ENCODE measurements around the gene OSBPL6. TPM values are rescaled to one million over a fixed set of nuclear protein-coding genes. Genes with fewer than 3 reads are reported as not detected.

The OSBPL6 gene
- total and polyA plus RNA-seq, 9 of the 15 experiments (the other 6 are each of a cell fraction or from before 2014, with no cell fraction given) = 3.4 to 12.7 (median 9.3) TPM

DNA sequence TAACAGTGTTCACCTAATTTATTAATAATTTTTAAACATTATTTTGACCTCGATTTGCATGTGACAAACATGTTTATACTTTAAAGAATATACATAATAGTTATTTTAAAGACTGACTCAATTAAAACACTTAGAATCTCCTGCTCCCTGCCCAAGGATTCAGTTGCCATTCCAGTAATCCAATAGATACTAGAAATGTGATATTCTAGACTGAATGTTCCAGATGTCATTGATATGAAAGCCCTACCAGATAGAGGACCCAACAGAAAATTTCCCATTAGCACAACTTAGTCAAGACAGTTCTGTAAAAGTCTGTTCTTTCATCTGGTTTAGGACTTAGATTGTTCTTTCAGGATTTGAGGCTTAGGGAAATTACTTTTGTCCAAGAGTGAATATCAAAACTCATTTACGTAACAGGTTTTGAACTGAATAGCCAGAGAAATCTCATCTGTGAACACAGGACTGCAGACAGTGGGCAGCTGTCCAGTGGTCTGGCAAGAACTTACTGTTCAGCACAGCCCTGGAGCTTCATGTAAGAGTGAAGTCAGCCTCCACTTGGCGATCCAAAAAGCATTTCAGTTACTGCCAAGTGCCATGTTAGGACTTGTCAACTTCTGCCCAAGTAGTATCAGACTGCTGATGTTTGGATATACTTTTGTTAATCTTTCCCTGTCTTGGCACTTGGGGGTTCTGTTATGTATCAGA lies 77.5 kb downstream of the OSBPL6 start:
- Histone ChIP-seq H3K9me1 (ENCODE audit: control insufficient read depth, insufficient read depth, low read length) (no peaks in the 10 kb centered on the region), H3K79me2 (ENCODE audit: control insufficient read depth, insufficient read depth, low read length) (no peaks in the 10 kb centered on the region), H3K27ac (ENCODE audit: extremely low read depth, low read depth, low read length) (no peak overlapping the region), H3K36me3 (ENCODE audit: control insufficient read depth, insufficient read depth, low read length) (no peaks in the 10 kb centered on the region), H2AFZ (ENCODE audit: low read depth, low read length) (no peak overlapping the region), H3K4me2 (ENCODE audit: insufficient read depth, low read length) (no peak overlapping the region), H3K4me1 (replicated peaks in 1 of 2; ENCODE audit: control insufficient read depth in 2 of 2, insufficient read depth in 2 of 2, low read length in 2 of 2) (peaks cover 26 to 55% of the 10 kb centered on the region in 2 experiments), H4K20me1 (replicated peaks; ENCODE audit: control insufficient read depth, insufficient read depth, low read length) (0 out of 2 replicates have a peak, but pooled peaks cover 2% of the 10 kb centered on the region), H3K27me3 (ENCODE audit: control insufficient read depth in 2 of 2, insufficient read depth in 2 of 2, low read length in 2 of 2) (no peaks in the 10 kb centered on the region), H3K4me3 (no peak overlapping the region), H3K9ac (ENCODE audit: insufficient read depth in 1 of 2, low read depth in 2 of 2, low read length in 2 of 2) (no peak overlapping the region), H3K9me3 (replicated peaks; ENCODE audit: control insufficient read depth, insufficient read depth, low read depth, low read length) (no peaks in the 10 kb centered on the region)
- ChIA-PET CTCF (ENCODE audit: low intra/inter-chr PET ratio) (no interaction called here), POLR2A (interaction anchor here (0.6 to 1.2 kb wide), 4 partner anchors 10 to 251 kb away, joined by 3 to 4 read pairs (median 3); no protein-coding TSS in a partner anchor)
- in situ Hi-C loops (cut with MboI) = no loop called here
- FAIRE-seq (no peak), ATAC-seq (no peak), DNase-seq (ENCODE audit: extremely low read depth in 1 of 4, low spot score in 3 of 4) (no peak)
- 58% methylated on average over 3 of the region's 3 CpGs for WGBS (ENCODE audit: insufficient coverage, low coverage, missing lambda C conversion rate)
- no TSS peak for BruUV-seq (replicated peaks)
- TF ChIP-seq STAT5A (IDR thresholded peaks at IDR 0.05; ENCODE audit: borderline replicate concordance, low read length) = no peak
- TF ChIP-seq NFATC3 (IDR thresholded peaks at IDR 0.05) = no peak
- TF ChIP-seq RBBP5 (IDR thresholded peaks at IDR 0.05; ENCODE audit: borderline replicate concordance, insufficient read depth, low read length, poor library complexity, severe bottlenecking) = no peak
- TF ChIP-seq IFI16 (CRISPR knock-in tag; IDR thresholded peaks at IDR 0.05) = no peak
- no peak for TF ChIP-seq TEAD4 (IDR thresholded peaks at IDR 0.05; ENCODE audit: low read length)
- TF ChIP-seq TEAD4 (CRISPR knock-in tag; IDR thresholded peaks at IDR 0.05; ENCODE audit: borderline replicate concordance) = no peak
- no peak for TF ChIP-seq ETV1 (tag; conservative IDR thresholded peaks at IDR 0.05; ENCODE audit: low read depth)
- no peak for TF ChIP-seq ZNF707 (CRISPR knock-in tag; conservative IDR thresholded peaks at IDR 0.05)
- no peak for TF ChIP-seq ZNF23 (CRISPR knock-in tag; IDR thresholded peaks at IDR 0.05)
- TF ChIP-seq NR3C1 (CRISPR knock-in tag; IDR thresholded peaks at IDR 0.05) = no peak
- TF ChIP-seq, protein P1, sequence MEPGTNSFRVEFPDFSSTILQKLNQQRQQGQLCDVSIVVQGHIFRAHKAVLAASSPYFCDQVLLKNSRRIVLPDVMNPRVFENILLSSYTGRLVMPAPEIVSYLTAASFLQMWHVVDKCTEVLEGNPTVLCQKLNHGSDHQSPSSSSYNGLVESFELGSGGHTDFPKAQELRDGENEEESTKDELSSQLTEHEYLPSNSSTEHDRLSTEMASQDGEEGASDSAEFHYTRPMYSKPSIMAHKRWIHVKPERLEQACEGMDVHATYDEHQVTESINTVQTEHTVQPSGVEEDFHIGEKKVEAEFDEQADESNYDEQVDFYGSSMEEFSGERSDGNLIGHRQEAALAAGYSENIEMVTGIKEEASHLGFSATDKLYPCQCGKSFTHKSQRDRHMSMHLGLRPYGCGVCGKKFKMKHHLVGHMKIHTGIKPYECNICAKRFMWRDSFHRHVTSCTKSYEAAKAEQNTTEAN (CRISPR knock-in tag; IDR thresholded peaks at IDR 0.05) = no peak
- TF ChIP-seq PHF21A (IDR thresholded peaks at IDR 0.05; ENCODE audit: borderline replicate concordance, low read depth) = no peak
- TF ChIP-seq BDP1 (IDR thresholded peaks at IDR 0.05; ENCODE audit: insufficient read depth, insufficient read length) = no peak
- no peak for TF ChIP-seq SMARCA4 (IDR thresholded peaks at IDR 0.05)
- no peak for TF ChIP-seq ZKSCAN1 (IDR thresholded peaks at IDR 0.05; ENCODE audit: low read depth, low read length)
- no peak for TF ChIP-seq ZNF224 (CRISPR knock-in tag; IDR thresholded peaks at IDR 0.05)
- no peak for TF ChIP-seq HEY1 (CRISPR knock-in tag; IDR thresholded peaks at IDR 0.05; ENCODE audit: borderline replicate concordance)
- intact Hi-C loops (cut with micrococcal nuclease) = loop anchor here (5.0 to 10.0 kb wide), 2 partner anchors 74 to 287 kb away; no protein-coding TSS in a partner anchor
